IPS-NIHi7 (cell line): Measurements from ENCODE around the gene TMEM89.
A peak's percentile ranks its signal among the peaks of the same experiment; 100 is the strongest.

Experiments used
- DNase-seq: peaks from one replicate; pipeline ENCODE4 v3.0.0; 2012; ENCODE audit warnings: mixed read lengths; ENCODE audit errors: extremely low spot score

Gene TMEM89

GRCh38 chr3:48614044-48614443 lies 7.5 kb downstream of the TMEM89 start:
- no peak for DNase-seq

- no peak for DNase-seq
Observed at GRCh38 chr3:48612309-48612708, 9.3 kb downstream of the TMEM89 start.

DNA sequence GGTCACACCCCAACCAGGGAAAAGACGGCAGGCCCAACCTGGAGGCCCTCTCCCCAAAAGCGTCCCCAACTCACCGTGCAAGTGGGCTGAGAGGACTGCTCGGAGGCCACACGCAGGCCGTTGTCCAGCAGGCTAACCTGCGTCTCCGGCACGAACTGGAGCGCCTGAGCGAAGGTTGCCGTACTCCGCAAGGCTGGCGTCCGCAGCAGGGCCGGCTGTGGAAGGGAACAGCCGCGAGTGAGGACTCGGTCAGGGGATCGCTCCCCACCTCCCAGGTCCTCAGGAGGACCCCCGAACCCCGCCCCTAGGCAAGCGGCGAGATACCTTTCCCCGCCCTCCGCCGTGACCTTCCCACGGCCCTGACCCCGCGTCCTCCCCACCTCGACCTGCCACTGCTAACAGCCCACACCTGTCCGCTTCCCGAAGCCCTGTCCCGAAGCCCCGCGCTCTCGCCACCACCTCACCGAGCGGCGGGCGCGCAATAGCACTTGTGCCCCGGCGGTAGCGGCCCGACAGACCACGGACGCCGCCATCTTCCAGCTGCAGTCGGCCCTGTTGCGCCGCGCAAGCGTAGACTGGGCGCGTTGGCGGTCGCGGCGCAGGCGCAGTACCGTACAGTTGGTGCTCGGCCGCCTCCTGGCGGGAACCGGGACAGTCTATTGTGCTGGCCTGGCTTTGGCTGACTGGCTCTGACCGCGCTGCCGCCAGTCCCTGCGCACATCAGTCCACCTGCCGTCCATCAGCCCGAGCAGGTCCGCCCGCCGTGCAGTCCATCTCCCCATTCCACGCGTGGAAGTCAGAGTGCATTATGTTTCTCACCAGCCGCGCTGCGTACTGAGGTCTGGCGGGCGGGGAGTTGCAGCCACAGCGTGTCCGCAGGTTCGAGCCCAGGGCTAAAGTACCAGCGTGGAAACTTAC lies 12.2 kb downstream of the TMEM89 start, which contains the start of gene UQCRC1:
Gene UQCRC1 (minus strand): TSS at position 559 of the 918 bp plus-strand sequence. CDS start 26 bp downstream, at position 533.
- DNase-seq, result peak; percentile 98

DNA sequence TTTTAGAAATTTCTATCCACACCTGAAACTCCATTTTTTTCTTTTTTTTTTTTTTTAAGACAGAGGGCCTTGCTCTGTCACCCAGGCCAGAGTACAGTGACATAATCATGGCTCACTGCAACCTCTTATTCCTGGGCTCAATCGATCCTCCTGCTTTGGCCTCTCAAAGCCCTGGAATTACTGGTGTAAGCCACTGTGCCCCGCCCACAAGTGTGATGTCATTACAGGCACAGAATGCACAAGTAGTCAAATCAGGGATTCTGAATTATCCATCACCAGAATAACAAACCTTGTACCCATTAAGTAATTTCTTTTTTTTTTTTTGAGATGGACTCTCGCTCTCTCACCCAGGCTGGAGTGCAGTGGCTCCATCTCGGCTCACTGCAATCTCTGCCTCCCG lies 14.1 kb downstream of the TMEM89 start:
- no peak for DNase-seq

DNA sequence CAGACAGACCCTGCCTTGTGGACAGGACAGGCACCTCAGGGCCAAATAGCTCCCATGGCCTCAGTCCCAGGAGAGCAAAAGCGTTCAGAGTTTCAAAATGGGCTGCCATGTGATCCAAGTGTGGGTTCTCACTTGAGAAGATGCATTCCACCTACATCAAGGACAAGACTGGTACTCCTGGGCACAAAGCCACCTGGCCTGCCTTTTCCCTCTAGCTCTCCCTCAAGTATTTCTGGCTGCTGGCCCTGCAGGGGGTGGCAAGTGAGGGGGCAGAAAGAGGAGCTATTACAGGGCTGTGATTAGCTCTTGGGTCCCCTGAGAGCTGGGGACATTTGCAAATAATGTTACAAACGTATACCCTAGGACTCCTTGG lies 20.0 kb downstream of the TMEM89 start:
- no peak for DNase-seq

- DNase-seq, result no peak
Observed at GRCh38 chr3:48600711-48601621, 20.6 kb downstream of the TMEM89 start.

GRCh38 chr3:48599509-48600285 lies 21.9 kb downstream of the TMEM89 start:
- DNase-seq, result no peak

DNA sequence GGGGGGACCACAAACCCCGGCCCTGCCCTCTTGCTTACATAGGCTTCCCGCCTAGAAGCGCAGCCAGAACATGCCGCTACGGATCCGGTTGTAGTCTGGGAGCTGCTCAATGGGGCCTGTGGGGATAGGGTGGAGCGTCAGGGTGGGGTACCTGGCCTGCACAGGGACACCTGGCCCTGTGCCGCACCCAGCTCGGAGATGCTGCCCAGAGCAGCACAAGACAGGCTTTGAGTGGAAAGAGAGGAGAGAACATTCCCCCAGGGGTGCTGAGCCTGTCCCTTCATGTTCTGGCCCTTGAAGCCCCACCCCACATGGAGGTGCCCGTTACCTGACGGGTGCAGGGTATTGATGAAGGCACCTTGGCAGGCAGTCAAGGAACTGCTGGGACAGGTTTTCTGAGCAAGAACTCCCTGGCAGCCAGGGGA lies 22.5 kb downstream of the TMEM89 start:
- no peak for DNase-seq

GRCh38 chr3:48598323-48599076 lies 23.1 kb downstream of the TMEM89 start:
- DNase-seq, result no peak

GRCh38 chr3:48597408-48597800 lies 24.2 kb downstream of the TMEM89 start:
- DNase-seq, result no peak

- DNase-seq, result no peak
Observed at GRCh38 chr3:48596676-48597407, 24.7 kb downstream of the TMEM89 start.

- no peak for DNase-seq
Observed at GRCh38 chr3:48596157-48596556, 25.4 kb downstream of the TMEM89 start.

GRCh38 chr3:48595526-48596121 lies 25.9 kb downstream of the TMEM89 start:
- peak; percentile 78 for DNase-seq

- peak; percentile 68 for DNase-seq
Observed at GRCh38 chr3:48595075-48595525, 26.5 kb downstream of the TMEM89 start, which contains the start of gene COL7A1. Gene COL7A1, minus strand, starts transcription at chr3:48595329. Its CDS starts 170 bp downstream, at chr3:48595159.

- DNase-seq, result peak; percentile 50
Observed at GRCh38 chr3:48594417-48595049, 27.0 kb downstream of the TMEM89 start.

DNA sequence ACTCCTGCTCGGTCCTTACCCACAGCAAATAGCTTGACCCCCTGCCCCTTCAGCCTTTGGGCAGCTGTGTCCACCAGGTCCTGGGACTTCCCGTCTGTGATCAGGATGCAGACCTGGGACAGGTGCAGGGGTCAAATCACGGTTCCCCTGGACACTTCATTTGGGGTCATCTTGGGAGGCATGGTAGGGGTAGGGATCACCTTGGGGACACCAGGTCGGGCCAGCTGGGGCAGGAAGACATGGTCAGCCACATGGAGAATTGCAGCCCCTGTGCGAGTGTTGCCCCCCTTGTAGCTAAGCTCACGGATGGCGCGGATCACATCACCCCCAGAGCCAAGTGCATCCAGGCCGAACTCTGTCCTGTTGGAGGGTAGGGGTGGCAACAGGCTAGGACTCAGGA lies 28.2 kb downstream of the TMEM89 start:
- DNase-seq, result no peak

- no peak for DNase-seq
Observed at GRCh38 chr3:48592519-48593087, 29.0 kb downstream of the TMEM89 start.

DNA sequence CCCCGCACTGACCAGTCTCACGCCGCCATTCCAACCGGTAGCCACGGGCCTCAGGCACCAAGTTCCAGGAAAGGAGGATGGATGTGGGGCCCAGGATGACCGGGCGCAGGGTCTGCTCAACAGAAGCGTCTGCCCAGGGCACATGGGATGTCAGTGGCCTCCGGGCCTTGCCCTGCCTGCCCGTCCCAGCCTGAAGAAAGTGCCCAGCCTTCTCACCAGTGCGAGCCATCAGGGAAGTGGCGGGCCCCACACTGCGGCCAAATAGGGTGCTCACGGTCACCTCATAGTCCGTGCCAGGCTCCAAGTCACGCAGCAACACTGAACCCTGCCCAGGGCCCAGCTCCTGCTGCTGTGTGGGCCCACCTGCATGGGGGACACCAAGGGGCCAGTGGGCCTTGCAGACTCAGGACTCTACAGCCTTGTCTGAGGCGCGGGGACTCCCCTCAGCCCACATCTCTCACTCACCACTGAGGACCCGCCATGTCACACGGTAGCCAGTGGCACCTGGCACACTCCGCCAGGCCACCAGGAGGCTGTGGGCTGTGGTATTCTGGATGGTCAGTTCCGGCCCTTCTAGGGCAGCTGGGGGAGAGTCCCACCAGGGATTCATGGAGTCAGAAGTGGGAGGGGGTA lies 29.6 kb downstream of the TMEM89 start:
- DNase-seq, result no peak
